NB4 (cell line): ENCODE measurements around the gene CP.

ENCODE experiments used
- POLR2A ChIP-seq: IDR thresholded peaks from 2 replicates; pipeline ENCODE4 v1.6.1; 2011; ENCODE audit warnings: mild to moderate bottlenecking; ENCODE audit not compliant: insufficient read length; ENCODE audit errors: extremely low read depth
- TF ChIP-seq, protein P1 (sequence below): IDR thresholded peaks from one replicate; pipeline ENCODE4 v1.5.1; 2012; ENCODE audit warnings: low read depth, low read length

DNA sequence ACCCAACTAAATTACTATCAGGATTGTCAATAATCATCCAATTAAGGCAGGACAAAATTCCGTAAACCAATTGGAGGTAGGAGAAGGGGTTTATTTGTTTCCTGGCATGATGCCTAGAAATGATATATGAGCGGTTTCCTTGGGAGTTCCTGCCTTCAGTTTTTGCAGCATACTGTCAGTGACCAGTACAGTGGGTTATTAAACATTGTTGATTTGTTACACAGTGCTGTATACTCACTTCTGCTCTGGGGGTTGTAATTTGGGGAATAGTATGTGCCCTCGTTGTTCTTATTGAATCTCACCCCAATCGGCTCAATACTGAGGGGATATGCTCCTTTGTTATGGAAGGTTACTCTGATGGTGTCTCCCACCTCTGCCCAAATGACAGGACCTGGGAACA, 22.2 kb downstream of the CP start:
- TF ChIP-seq, protein P1, sequence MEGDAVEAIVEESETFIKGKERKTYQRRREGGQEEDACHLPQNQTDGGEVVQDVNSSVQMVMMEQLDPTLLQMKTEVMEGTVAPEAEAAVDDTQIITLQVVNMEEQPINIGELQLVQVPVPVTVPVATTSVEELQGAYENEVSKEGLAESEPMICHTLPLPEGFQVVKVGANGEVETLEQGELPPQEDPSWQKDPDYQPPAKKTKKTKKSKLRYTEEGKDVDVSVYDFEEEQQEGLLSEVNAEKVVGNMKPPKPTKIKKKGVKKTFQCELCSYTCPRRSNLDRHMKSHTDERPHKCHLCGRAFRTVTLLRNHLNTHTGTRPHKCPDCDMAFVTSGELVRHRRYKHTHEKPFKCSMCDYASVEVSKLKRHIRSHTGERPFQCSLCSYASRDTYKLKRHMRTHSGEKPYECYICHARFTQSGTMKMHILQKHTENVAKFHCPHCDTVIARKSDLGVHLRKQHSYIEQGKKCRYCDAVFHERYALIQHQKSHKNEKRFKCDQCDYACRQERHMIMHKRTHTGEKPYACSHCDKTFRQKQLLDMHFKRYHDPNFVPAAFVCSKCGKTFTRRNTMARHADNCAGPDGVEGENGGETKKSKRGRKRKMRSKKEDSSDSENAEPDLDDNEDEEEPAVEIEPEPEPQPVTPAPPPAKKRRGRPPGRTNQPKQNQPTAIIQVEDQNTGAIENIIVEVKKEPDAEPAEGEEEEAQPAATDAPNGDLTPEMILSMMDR, result no peak
- no peak for TF ChIP-seq POLR2A
